ENCODE results near the gene CYP24A1. TPM values are rescaled to one million over a fixed set of nuclear protein-coding genes. Genes with fewer than 3 reads are reported as not detected.

CYP24A1 gene
- total and polyA plus RNA-seq, 2 of the 13 experiments (the other 11 are each of a cell fraction or from before 2014, with no cell fraction given) = 9.4 to 32.7 TPM

DNA sequence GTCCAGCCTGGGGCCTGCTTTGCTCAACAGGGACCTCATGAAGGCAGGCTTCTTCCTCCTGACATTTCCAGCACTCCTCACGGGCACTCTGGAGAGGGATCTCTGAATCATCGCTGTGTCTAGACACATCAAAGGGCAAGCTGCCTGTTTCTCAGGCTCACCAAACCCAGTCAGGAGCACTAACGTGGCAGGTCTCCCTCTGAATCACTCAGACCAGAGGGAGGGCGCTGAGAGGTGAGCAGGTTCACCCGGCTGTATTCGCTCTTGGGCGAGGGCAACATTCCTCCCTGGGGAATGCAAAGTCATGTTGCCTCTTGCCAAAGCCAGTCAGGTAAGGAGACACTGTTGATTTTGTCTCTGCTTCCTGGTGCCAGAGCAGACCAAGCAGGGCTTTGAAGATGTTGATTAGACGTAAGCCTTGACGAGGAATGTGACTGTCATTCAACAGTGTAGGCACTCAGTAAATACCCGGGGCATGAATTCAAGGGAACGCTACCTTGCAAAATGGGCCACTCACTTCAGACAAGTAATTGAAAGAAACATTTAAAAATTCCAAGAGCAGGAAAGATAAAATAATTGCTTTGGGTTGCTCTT lies 50.1 kb downstream of the CYP24A1 start (continued):
- TF ChIP-seq SNAI1 (CRISPR knock-in tag; IDR thresholded peaks at IDR 0.05; ENCODE audit: borderline replicate concordance) (0 out of 2 replicates have a peak, but pooled peaks have one; percentile 38), ZKSCAN1 (IDR thresholded peaks at IDR 0.05; ENCODE audit: low read length) (peak; percentile 82), ZNF234 (CRISPR knock-in tag; conservative IDR thresholded peaks at IDR 0.05) (no peak), NR2C2 (CRISPR knock-in tag; IDR thresholded peaks at IDR 0.05; ENCODE audit: borderline replicate concordance) (peak; percentile 79), ZNF317 (CRISPR knock-in tag; IDR thresholded peaks at IDR 0.05) (peak; percentile 58; the same call in 1 of the 2 replicates), GATA4 (IDR thresholded peaks at IDR 0.05; ENCODE audit: borderline replicate concordance, low read depth) (peak; percentile 97), ZNF841 (CRISPR knock-in tag; IDR thresholded peaks at IDR 0.05; ENCODE audit: borderline replicate concordance) (no peak), NR1H2 (CRISPR knock-in tag; IDR thresholded peaks at IDR 0.05; ENCODE audit: borderline replicate concordance, low read depth) (no peak), AGO2 (optimal IDR thresholded peaks at IDR 0.05; ENCODE audit: low read depth, low read length) (no peak), RXRB (CRISPR knock-in tag; IDR thresholded peaks at IDR 0.05; ENCODE audit: borderline replicate concordance) (peak; percentile 99), ZNF549 (CRISPR knock-in tag; IDR thresholded peaks at IDR 0.05) (no peak), EHMT2 (IDR thresholded peaks at IDR 0.05; ENCODE audit: borderline replicate concordance, low read depth, low read length) (no peak), SRSF1 (optimal IDR thresholded peaks at IDR 0.05; ENCODE audit: low read depth, low read length) (no peak), ZNF570 (CRISPR knock-in tag; IDR thresholded peaks at IDR 0.05; ENCODE audit: borderline replicate concordance) (no peak), KDM2A (CRISPR knock-in tag; IDR thresholded peaks at IDR 0.05; ENCODE audit: borderline replicate concordance, low read depth) (peak; percentile 92), ATF7 (IDR thresholded peaks at IDR 0.05) (no peak; the same call in 1 of the 2 replicates), ATF7 (CRISPR knock-in tag; IDR thresholded peaks at IDR 0.05) (peak; percentile 90; the same call in 1 of the 2 replicates), GZF1 (CRISPR knock-in tag; IDR thresholded peaks at IDR 0.05) (peak; percentile 74; the same call in 1 of the 2 replicates), ZNF501 (CRISPR knock-in tag; IDR thresholded peaks at IDR 0.05) (0 out of 2 replicates have a peak, but pooled peaks have one; percentile 61), MEF2D (CRISPR knock-in tag; IDR thresholded peaks at IDR 0.05) (peak; percentile 93), SP2 (CRISPR knock-in tag; IDR thresholded peaks at IDR 0.05) (no peak), ZNF354B (CRISPR knock-in tag; IDR thresholded peaks at IDR 0.05) (no peak)
- TF ChIP-seq, protein P1, sequence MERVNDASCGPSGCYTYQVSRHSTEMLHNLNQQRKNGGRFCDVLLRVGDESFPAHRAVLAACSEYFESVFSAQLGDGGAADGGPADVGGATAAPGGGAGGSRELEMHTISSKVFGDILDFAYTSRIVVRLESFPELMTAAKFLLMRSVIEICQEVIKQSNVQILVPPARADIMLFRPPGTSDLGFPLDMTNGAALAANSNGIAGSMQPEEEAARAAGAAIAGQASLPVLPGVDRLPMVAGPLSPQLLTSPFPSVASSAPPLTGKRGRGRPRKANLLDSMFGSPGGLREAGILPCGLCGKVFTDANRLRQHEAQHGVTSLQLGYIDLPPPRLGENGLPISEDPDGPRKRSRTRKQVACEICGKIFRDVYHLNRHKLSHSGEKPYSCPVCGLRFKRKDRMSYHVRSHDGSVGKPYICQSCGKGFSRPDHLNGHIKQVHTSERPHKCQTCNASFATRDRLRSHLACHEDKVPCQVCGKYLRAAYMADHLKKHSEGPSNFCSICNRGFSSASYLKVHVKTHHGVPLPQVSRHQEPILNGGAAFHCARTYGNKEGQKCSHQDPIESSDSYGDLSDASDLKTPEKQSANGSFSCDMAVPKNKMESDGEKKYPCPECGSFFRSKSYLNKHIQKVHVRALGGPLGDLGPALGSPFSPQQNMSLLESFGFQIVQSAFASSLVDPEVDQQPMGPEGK (CRISPR knock-in tag; IDR thresholded peaks at IDR 0.05) = peak; percentile 89
- TF ChIP-seq, protein P2, sequence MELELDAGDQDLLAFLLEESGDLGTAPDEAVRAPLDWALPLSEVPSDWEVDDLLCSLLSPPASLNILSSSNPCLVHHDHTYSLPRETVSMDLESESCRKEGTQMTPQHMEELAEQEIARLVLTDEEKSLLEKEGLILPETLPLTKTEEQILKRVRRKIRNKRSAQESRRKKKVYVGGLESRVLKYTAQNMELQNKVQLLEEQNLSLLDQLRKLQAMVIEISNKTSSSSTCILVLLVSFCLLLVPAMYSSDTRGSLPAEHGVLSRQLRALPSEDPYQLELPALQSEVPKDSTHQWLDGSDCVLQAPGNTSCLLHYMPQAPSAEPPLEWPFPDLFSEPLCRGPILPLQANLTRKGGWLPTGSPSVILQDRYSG (CRISPR knock-in tag; IDR thresholded peaks at IDR 0.05) = peak; percentile 84; the same call in 1 of the 2 replicates
- TF ChIP-seq, protein P3, sequence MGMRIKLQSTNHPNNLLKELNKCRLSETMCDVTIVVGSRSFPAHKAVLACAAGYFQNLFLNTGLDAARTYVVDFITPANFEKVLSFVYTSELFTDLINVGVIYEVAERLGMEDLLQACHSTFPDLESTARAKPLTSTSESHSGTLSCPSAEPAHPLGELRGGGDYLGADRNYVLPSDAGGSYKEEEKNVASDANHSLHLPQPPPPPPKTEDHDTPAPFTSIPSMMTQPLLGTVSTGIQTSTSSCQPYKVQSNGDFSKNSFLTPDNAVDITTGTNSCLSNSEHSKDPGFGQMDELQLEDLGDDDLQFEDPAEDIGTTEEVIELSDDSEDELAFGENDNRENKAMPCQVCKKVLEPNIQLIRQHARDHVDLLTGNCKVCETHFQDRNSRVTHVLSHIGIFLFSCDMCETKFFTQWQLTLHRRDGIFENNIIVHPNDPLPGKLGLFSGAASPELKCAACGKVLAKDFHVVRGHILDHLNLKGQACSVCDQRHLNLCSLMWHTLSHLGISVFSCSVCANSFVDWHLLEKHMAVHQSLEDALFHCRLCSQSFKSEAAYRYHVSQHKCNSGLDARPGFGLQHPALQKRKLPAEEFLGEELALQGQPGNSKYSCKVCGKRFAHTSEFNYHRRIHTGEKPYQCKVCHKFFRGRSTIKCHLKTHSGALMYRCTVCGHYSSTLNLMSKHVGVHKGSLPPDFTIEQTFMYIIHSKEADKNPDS (CRISPR knock-in tag; IDR thresholded peaks at IDR 0.05) = no peak
